Body of pancreas (tissue), 4 donors: ENCODE measurements around the gene AZGP1. TPM values are rescaled to one million over a fixed set of nuclear protein-coding genes. Genes with fewer than 3 reads are reported as not detected.
A peak's percentile ranks its signal among the peaks of the same experiment; 100 is the strongest.

Experiments
- ATAC-seq: fragments of 150-250 bp; one replicate; pipeline ENCODE4 v1.9.1; 2016
- DNase-seq, 4 donors: peaks; one replicate each; pipeline ENCODE4 v3.0.0-alpha.2; 2019
- H3K27ac ChIP-seq, 4 donors: fragments of 200-600 bp; sonication (generic); 1 replicate in 3 of 4; 2 replicates in 1 of 4; pipeline versions ENCODE4 v1.5.1 to v1.6.1; 2016 to 2019; ENCODE audit warnings: mild to moderate bottlenecking in 1 of 4, mixed read lengths in 1 of 4, moderate library complexity in 1 of 4
- H3K27me3 ChIP-seq, 2 donors: fragments of 200-600 bp; sonication (generic); one replicate each; pipeline ENCODE4 v1.6.0; 2016; ENCODE audit warnings: mild to moderate bottlenecking in 1 of 2
- H3K36me3 ChIP-seq, 2 donors: fragments of 200-600 bp; sonication (generic); replicated peaks in 1 of 2; 2 replicates each; pipeline ENCODE4 v1.5.1; 2016; ENCODE audit warnings: low read depth in 2 of 2; ENCODE audit not compliant: insufficient read depth in 1 of 2
- H3K4me1 ChIP-seq: fragments of 200-600 bp; sonication (generic); one replicate; pipeline ENCODE4 v1.6.0; 2016
- H3K4me3 ChIP-seq, 2 donors: fragments of 200-600 bp; sonication (generic); 1 replicate in 1 of 2; 2 replicates in 1 of 2; pipeline ENCODE4 v1.5.1; 2016 to 2019
- H3K9me3 ChIP-seq, 3 donors: fragments of 200-600 bp; sonication (generic); 1 replicate in 2 of 3; 2 replicates in 1 of 3; pipeline ENCODE4 v1.5.1; 2016
- CTCF ChIP-seq, 7 experiments: fragments of 450-650 bp in 4 of 7; fragments of 200-600 bp in 3 of 7; sonication (generic) in 3 of 7; IDR thresholded peaks; one replicate each; pipeline ENCODE4 v1.5.1; 2016 to 2019; ENCODE audit warnings: antibody characterized with exemption in 7 of 7
- POLR2A ChIP-seq, 3 donors: fragments of 450-650 bp; IDR thresholded peaks; one replicate each; pipeline ENCODE4 v1.6.1; 2016; ENCODE audit warnings: antibody characterized with exemption in 3 of 3, mild to moderate bottlenecking in 2 of 3
- WGBS, 2 donors: methylation state at CpG; one replicate each; pipeline ENCODE4 v1.1.5; 2017; 5-methylcytosine and 5-hydroxymethylcytosine counted together
- intact Hi-C: fragments of 100-400 bp; cut with DNase I; formaldehyde crosslinking; loops from one replicate; pipeline ENCODE4 v1.15.1; 2023
- total RNA-seq, 2 donors: library from RNA; depleted of rRNA; stranded (reverse); fragments of >200 nt; gene quantifications; one replicate each; pipeline ENCODE4 v1.1.0, GENCODE V29; 2016

Gene AZGP1
- total RNA-seq, 2 donors from 2014 or later = 133 to 271 TPM

- H3K27ac ChIP-seq = no peak overlapping the region
- H3K27me3 ChIP-seq = no peaks in the 10 kb centered on the region
- intact Hi-C loops = loop anchor here (10.0 kb wide), 1 partner anchor 147 kb away; no protein-coding TSS in a partner anchor
- no peaks in the 10 kb centered on the region for H3K9me3 ChIP-seq
- no peaks in the 10 kb centered on the region for H3K36me3 ChIP-seq
- ATAC-seq (no peak), DNase-seq (no peak)
- WGBS, 2 donors = 66 to 75% methylated on average over 2 of the region's 2 CpGs
- H3K4me3 ChIP-seq = no peak overlapping the region
- TF ChIP-seq POLR2A (IDR thresholded peaks at IDR 0.05) (no peak), CTCF (IDR thresholded peaks at IDR 0.05) (no peak)
- H3K4me1 ChIP-seq = peaks cover 4% of the 10 kb centered on the region
Observed at GRCh38 chr7:99928188-99928587, 47.6 kb downstream of the AZGP1 start.

- Histone ChIP-seq H3K36me3 (no peaks in the 10 kb centered on the region), H3K4me3 (no peak overlapping the region), H3K27ac (no peak overlapping the region), H3K27me3 (no peaks in the 10 kb centered on the region), H3K4me1 (peaks cover 4% of the 10 kb centered on the region), H3K9me3 (no peaks in the 10 kb centered on the region)
- intact Hi-C loops = loop anchor here (10.0 kb wide), 1 partner anchor 147 kb away; no protein-coding TSS in a partner anchor
- ATAC-seq (no peak), DNase-seq (no peak)
- WGBS, 2 donors = 64 to 65% methylated on average over 5 of the region's 5 CpGs
- TF ChIP-seq CTCF (IDR thresholded peaks at IDR 0.05) = no peak
- no peak for TF ChIP-seq POLR2A (IDR thresholded peaks at IDR 0.05)
Observed at GRCh38 chr7:99927536-99927935, 48.3 kb downstream of the AZGP1 start.

- intact Hi-C loops = loop anchor here (10.0 kb wide), 1 partner anchor 148 kb away; no protein-coding TSS in a partner anchor
- peaks cover 4% of the 10 kb centered on the region for H3K4me1 ChIP-seq
- no peaks in the 10 kb centered on the region for H3K9me3 ChIP-seq
- H3K27ac ChIP-seq = no peak overlapping the region
- no peak for ATAC-seq
- H3K36me3 ChIP-seq = no peaks in the 10 kb centered on the region
- no peak for DNase-seq
- no peaks in the 10 kb centered on the region for H3K27me3 ChIP-seq
- no peak overlapping the region for H3K4me3 ChIP-seq
- TF ChIP-seq POLR2A (IDR thresholded peaks at IDR 0.05) (no peak), CTCF (IDR thresholded peaks at IDR 0.05) (no peak)
Observed at GRCh38 chr7:99926321-99926720, 49.5 kb downstream of the AZGP1 start.

GRCh38 chr7:99923200-99923599, 52.6 kb downstream of the AZGP1 start:
- peaks cover 9% of the 10 kb centered on the region for H3K4me1 ChIP-seq
- DNase-seq = no peak
- 90 to 95% methylated on average over 3 of the region's 3 CpGs for WGBS, 2 donors
- TF ChIP-seq CTCF (IDR thresholded peaks at IDR 0.05) (no peak), POLR2A (IDR thresholded peaks at IDR 0.05) (no peak)
- H3K36me3 ChIP-seq = no peaks in the 10 kb centered on the region
- intact Hi-C loops = loop anchor here (10.0 kb wide), 1 partner anchor 152 kb away; no protein-coding TSS in a partner anchor
- H3K27ac ChIP-seq = no peak overlapping the region
- H3K27me3 ChIP-seq = no peaks in the 10 kb centered on the region
- H3K9me3 ChIP-seq = no peaks in the 10 kb centered on the region
- H3K4me3 ChIP-seq = no peak overlapping the region
- no peak for ATAC-seq

GRCh38 chr7:99920149-99920548, 55.7 kb downstream of the AZGP1 start:
- ATAC-seq = no peak
- Histone ChIP-seq H3K4me3 (no peak overlapping the region), H3K36me3 (no peaks in the 10 kb centered on the region), H3K9me3 (no peaks in the 10 kb centered on the region), H3K4me1 (peaks cover 35% of the 10 kb centered on the region), H3K27me3 (no peaks in the 10 kb centered on the region), H3K27ac (peak overlapping the region in 3 of 4 donors; percentile 77 to 93 (median 92))
- intact Hi-C loops = loop anchor here (10.0 kb wide), 1 partner anchor 155 kb away; no protein-coding TSS in a partner anchor
- 61 to 75% methylated on average over 3 of the region's 3 CpGs for WGBS, 2 donors
- TF ChIP-seq POLR2A (IDR thresholded peaks at IDR 0.05) (no peak), CTCF (IDR thresholded peaks at IDR 0.05) (no peak)
- DNase-seq = no peak
